Measurements from ENCODE around the gene TEAD2.
"Not testable (repeated sequence)": the region's sequence is repeated elsewhere in the genome, so short reads cannot be mapped to it uniquely, and the experiment has no call there.

TEAD2 gene

GRCh38 chr19:49387936-49388372 is 25.7 kb upstream of the TEAD2 start, which contains the start of gene KASH5:
KASH5 (plus strand) TSS chr19:49388249; CDS start chr19:49390884, 2,635 bp downstream.
- DNase-seq (ENCODE audit: low spot score): no peak

- no peak for DNase-seq (ENCODE audit: low spot score)
Measured at GRCh38 chr19:49383599-49383998, 21.4 kb upstream of the TEAD2 start.

GRCh38 chr19:49382639-49383038 is 20.4 kb upstream of the TEAD2 start:
- DNase-seq (ENCODE audit: low spot score): no peak

GRCh38 chr19:49380391-49380790 is 18.2 kb upstream of the TEAD2 start:
- DNase-seq (ENCODE audit: low spot score): no peak

- no peak for DNase-seq (ENCODE audit: low spot score)
Measured at GRCh38 chr19:49378512-49378911, 16.3 kb upstream of the TEAD2 start.

GRCh38 chr19:49374665-49375434 is 12.6 kb upstream of the TEAD2 start:
- no peak for DNase-seq (ENCODE audit: low spot score)

- not testable (repeated sequence) for DNase-seq (ENCODE audit: low spot score)
Measured at GRCh38 chr19:49373174-49373573, 11.0 kb upstream of the TEAD2 start.

- no peak for DNase-seq (ENCODE audit: low spot score)
Measured at GRCh38 chr19:49371184-49371583, 9.0 kb upstream of the TEAD2 start.

GRCh38 chr19:49368711-49369358 is 6.6 kb upstream of the TEAD2 start:
- DNase-seq (ENCODE audit: low spot score): no peak

- DNase-seq (ENCODE audit: low spot score): no peak
Measured at GRCh38 chr19:49366110-49366509, 3.9 kb upstream of the TEAD2 start.

- DNase-seq (ENCODE audit: low spot score): no peak
Measured at GRCh38 chr19:49364083-49364737, 2.0 kb upstream of the TEAD2 start.

GRCh38 chr19:49363268-49364082 is 1.3 kb upstream of the TEAD2 start, which contains the start of gene DKKL1:
DKKL1 (plus strand) TSS chr19:49363877; CDS start chr19:49363999, 122 bp downstream.
- peak; percentile 91 for DNase-seq (ENCODE audit: low spot score)

GRCh38 chr19:49362929-49363267 is 682 bp upstream of the TEAD2 start:
- peak; percentile 65 for DNase-seq (ENCODE audit: low spot score)

GRCh38 chr19:49361438-49362047 is 673 bp downstream of the TEAD2 start:
- peak; percentile 61 for DNase-seq (ENCODE audit: low spot score)

GRCh38 chr19:49359851-49360820 is 2.1 kb downstream of the TEAD2 start:
- DNase-seq (ENCODE audit: low spot score): no peak

- no peak for DNase-seq (ENCODE audit: low spot score)
Measured at GRCh38 chr19:49357186-49357585, 5.0 kb downstream of the TEAD2 start.

GRCh38 chr19:49356382-49356781 is 5.8 kb downstream of the TEAD2 start:
- DNase-seq (ENCODE audit: low spot score): no peak

GRCh38 chr19:49355909-49356353 is 6.3 kb downstream of the TEAD2 start:
- no peak for DNase-seq (ENCODE audit: low spot score)

GRCh38 chr19:49349567-49349966 is 12.6 kb downstream of the TEAD2 start:
- DNase-seq (ENCODE audit: low spot score): no peak
